ENCODE measurements around the gene COL28A1.
"Not testable (repeated sequence)": the region's sequence is repeated elsewhere in the genome, so short reads cannot be mapped to it uniquely, and the experiment has no call there.

The COL28A1 gene

GRCh38 chr7:7516156-7516555, 19.5 kb downstream of the COL28A1 start:
- DNase-seq = no peak

DNA sequence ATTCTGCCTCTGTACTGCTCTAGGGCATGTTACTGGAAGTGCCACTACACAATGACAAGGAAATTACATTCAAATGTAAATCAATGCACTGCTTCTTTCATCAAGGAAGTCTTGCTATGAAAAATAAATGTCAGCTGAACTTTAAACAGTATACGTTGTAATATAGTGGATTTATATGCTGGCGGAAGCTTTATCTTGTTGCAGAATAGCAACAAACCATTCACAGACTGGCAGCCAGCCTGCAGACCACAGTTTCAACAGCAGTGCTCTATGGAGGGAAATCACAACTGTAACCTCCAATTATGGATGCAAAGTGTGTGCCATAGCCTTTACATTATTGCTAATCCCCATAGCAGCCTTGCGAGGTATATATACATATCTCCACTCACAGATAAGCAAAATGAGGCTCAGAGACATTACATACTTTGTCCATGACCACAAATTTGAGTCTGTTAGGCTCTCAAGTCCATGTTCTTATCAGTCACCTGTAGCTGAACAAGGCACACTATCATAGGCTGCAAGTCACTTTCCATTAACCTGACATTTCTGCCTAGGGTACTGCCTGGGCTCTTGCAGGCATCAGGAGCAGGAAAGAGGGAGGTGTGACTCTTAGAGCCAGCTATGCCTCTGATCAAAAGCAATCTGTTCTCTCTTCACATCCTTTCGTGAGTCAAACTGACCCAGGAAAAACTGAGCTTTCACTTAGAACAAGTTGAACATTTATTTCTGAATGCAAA, 22.6 kb downstream of the COL28A1 start:
- no peak for DNase-seq

- DNase-seq = no peak
These were observed 24.9 kb downstream of the COL28A1 start for GRCh38 chr7:7510794-7511193.

- DNase-seq = no peak
These were observed 29.8 kb downstream of the COL28A1 start for GRCh38 chr7:7505915-7506314.

- no peak for DNase-seq
These were observed 30.6 kb downstream of the COL28A1 start for GRCh38 chr7:7504910-7505704.

GRCh38 chr7:7499892-7500291, 35.8 kb downstream of the COL28A1 start:
- no peak for DNase-seq

DNA sequence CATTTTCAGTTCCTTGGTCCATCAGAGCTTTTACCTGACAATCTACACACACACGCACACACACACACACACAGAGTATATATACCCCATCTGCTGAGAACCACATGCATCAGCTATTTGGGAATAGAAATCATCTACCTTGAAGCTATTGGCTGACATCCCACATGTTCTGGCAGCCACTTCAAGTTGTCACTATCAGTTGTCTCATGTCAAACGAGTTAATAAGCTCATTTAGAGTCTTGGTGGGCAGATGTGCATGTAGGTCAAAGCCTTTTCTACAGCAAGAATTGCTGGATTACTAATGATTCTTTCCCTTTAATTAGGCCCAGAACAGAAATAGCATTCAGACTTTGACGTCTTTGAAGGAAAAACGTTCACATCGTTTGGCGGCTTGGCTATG, 36.8 kb downstream of the COL28A1 start:
- no peak for DNase-seq

- DNase-seq = no peak
These were observed 39.4 kb downstream of the COL28A1 start for GRCh38 chr7:7496311-7496710.

- no peak for DNase-seq
These were observed 40.5 kb downstream of the COL28A1 start for GRCh38 chr7:7495171-7495570.

DNA sequence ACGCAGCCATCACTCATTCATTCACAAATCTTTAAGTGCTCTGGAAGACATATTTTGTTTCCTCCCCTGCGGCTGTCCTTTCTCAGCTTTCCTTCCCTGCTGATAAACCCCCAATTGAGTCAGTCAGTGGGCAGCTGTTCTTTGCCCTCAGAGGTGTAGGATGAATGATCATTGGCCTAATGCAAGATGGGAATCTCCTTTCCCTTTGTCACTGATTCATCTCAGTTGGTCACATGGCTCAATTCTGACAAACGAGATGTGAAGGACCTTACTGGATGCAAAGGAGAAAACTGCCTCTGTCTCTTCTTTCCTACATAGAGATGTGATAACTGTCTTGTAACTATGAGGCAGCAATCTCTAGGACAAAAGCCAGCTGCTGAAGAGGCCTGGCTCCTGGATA, 44.6 kb downstream of the COL28A1 start:
- no peak for DNase-seq

- DNase-seq = no peak
These were observed 45.7 kb downstream of the COL28A1 start for GRCh38 chr7:7490003-7490402.

- DNase-seq = no peak
These were observed 46.1 kb downstream of the COL28A1 start for GRCh38 chr7:7489546-7489945.

- DNase-seq = no peak
These were observed 49.3 kb downstream of the COL28A1 start for GRCh38 chr7:7486362-7486761.

DNA sequence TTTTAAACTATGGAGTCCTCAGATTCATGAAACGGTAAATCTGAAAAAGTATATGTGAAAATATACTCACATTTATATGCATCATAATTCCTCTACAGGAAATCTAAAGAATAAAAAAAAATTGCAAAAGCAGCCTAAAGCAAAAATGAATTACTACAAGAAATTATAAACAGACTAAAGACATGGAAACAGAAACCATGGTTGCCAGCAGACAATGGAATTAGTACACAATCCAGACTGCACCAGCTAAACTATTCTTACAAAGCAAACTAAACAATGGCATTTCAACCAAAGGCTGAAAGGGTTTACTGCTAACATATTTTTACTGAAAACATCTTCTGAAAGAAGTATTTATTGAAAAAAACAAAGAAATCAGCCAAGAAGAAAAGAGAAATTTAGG, 51.6 kb downstream of the COL28A1 start:
- no peak for DNase-seq

DNA sequence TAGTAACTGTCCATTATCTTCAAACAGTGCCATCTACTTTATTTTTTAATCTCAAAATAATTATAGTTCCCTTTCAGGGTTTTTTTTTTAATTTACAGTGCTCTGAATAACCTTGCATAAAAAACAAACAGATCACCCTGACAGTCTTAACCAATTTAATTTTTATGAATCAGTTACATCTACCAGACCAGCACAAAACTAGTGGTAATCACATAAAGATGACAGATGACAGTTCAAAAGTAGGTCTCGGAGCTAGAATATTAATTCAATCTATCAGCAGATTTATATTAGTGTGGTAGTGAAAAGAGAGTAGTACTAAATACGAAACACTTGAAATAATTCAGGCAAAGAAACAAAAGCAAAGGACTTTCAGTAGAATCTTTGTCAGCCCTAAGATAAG, 53.9 kb downstream of the COL28A1 start:
- no peak for DNase-seq

DNA sequence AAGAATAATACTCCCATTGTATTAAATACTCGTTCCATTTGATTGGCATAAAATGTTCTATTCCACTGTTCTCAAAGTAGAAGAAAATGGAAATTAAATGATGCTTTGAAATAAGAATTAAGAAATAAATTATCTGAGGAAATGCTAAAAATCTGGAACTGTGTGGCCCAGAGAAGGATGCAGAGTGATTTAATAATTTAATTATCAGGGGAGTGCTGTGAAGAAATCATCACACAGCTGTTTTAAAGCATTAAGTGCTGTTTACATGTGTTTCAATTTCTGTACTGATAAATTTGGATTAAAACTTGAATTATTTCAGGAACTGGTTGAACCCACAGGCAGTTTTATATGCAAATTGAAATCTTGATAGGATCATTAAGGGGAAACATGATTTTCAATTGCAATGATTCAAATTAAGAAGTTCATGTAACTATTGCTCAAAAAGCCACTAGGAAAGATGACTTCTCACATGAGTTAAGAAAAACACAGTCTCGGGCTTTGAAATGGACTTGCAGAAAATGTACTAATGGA, 56.3 kb downstream of the COL28A1 start:
- no peak for DNase-seq

GRCh38 chr7:7478569-7478968, 57.1 kb downstream of the COL28A1 start:
- no peak for DNase-seq

DNA sequence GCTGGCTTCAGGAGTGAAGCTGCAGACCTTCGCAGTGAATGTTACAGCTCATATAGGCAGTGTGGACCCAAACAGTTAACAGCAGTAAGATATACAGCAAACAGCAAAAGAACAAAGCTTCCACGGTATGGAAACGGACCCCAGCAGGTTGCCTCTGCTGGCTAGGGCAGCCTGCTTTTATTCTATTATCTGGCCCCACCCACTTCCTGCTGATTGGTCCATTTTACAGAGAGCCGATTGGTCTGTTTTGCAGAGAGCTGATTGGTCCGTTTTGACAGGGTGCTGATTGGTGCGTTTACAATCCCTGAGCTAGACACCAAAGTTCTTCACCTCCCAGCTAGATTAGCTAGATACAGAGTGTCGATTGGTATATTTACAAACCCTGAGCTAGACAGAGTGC, 58.0 kb downstream of the COL28A1 start:
- not testable (repeated sequence) for DNase-seq

- no peak for DNase-seq
These were observed 59.3 kb downstream of the COL28A1 start for GRCh38 chr7:7476381-7476780.

DNA sequence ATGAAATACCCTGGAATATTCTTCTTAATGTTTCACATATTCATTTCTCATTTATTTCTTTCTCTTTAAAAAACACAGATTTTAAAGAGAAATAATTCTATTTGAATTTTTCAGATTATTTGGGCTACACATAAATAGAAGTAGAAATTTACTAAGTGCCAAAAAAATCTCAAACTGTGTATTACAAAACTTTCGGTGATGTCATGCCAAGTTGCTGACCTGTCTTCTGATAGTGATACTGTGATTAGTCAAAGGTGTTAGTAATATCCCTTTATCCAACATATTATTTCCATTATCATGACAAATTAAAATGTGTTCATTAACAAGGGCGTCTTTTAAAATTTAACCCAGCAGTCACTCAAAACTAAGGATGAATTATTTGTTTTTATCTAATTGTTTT, 60.1 kb downstream of the COL28A1 start:
- DNase-seq = no peak

DNA sequence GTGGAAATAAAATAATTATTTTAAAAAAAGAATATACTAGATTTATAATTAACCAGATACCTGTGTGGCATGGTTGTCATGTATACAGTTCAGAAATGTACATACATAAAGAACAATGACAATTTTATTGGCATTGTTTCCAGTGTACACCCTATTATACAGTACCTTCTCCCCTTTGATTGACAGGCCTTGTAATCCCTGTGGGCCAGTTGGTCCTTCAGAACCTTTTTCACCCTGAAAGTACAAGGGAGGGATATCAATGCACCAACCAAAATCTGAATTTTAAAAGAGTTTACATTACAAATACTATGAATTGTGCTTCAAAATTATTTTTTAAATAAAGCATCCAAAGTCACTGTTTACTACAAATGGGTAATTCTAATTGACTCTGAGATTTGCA, 61.2 kb downstream of the COL28A1 start:
- no peak for DNase-seq

DNA sequence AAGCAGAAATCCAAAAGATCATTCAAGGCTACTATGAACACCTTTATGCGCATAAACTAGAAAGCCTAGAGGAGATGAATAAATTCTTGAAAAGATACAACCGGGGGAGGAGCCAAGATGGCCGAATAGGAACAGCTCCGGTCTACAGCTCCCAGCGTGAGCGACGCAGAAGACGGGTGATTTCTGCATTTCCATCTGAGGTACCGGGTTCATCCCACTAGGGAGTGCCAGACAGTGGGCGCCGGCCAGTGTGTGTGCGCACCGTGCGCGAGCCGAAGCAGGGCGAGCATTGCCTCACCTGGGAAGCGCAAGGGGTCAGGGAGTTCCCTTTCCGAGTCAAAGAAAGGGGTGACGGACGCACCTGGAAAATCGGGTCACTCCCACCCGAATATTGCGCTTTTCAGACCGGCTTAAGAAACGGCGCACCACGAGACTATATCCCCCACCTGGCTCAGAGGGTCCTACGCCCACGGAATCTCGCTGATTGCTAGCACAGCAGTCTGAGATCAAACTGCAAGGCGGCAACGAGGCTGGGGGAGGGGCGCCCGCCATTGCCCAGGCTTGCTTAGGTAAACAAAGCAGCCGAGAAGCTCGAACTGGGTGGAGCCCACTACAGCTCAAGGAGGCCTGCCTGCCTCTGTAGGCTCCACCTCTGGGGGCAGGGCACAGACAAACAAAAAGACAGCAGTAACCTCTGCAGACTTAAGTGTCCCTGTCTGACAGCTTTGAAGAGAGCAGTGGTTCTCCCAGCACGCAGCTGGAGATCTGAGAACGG, 70.5 kb downstream of the COL28A1 start:
- not testable (repeated sequence) for DNase-seq

DNA sequence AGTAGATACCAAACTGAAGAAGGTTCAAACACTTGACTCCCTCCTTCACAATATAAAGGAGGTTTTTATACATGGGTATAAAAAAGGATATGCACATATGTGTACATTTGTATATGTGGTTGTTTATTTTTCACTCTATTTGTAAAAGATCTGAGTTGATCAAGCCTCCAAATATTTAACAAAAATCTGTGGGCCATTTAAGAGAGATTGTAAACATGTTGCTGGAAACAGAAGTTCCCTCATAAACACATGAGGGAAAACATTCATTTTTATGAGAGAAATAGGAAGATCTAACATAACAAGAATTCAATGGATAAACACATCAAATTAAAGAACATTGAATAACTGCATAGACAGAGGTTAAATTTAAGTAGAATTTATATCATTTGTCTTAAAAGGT, 81.7 kb downstream of the COL28A1 start:
- no peak for DNase-seq
